ENCODE data around the gene CAMKK1. TPM values are rescaled to one million over a fixed set of nuclear protein-coding genes. Genes with fewer than 3 reads are reported as not detected.

The CAMKK1 gene
- total RNA-seq, 1 donor from 2014 or later = 3.6 TPM

GRCh38 chr17:3925684-3926485 lies 33.0 kb upstream of the CAMKK1 start:
- Histone ChIP-seq H3K9me3 (no peaks in the 10 kb centered on the region), H3K27ac (no peak overlapping the region), H3K36me3 (peaks cover 0 to 9% of the 10 kb centered on the region in 2 donors), H3K4me3 (no peak overlapping the region), H3K27me3 (no peaks in the 10 kb centered on the region), H3K4me1 (peaks cover 13 to 23% of the 10 kb centered on the region in 2 donors)
- intact Hi-C loops (cut with DNase I) = no loop called here
- DNase-seq (ENCODE audit: low spot score in 2 of 2) = no peak
- no peak for TF ChIP-seq CTCF (IDR thresholded peaks at IDR 0.05)

GRCh38 chr17:3924512-3925350 lies 31.9 kb upstream of the CAMKK1 start:
- intact Hi-C loops (cut with DNase I) = no loop called here
- Histone ChIP-seq H3K9me3 (no peaks in the 10 kb centered on the region), H3K27me3 (no peaks in the 10 kb centered on the region), H3K4me3 (no peak overlapping the region), H3K4me1 (peaks cover 13 to 23% of the 10 kb centered on the region in 2 donors), H3K36me3 (peaks cover 0 to 5% of the 10 kb centered on the region in 2 donors), H3K27ac (no peak overlapping the region)
- no peak for TF ChIP-seq CTCF (IDR thresholded peaks at IDR 0.05)
- DNase-seq (ENCODE audit: low spot score in 2 of 2) = no peak

GRCh38 chr17:3923466-3924190 lies 30.8 kb upstream of the CAMKK1 start:
- no peak for TF ChIP-seq CTCF (IDR thresholded peaks at IDR 0.05)
- H3K36me3 ChIP-seq = peaks cover 0 to 5% of the 10 kb centered on the region in 2 donors
- no peaks in the 10 kb centered on the region for H3K9me3 ChIP-seq
- no peak for DNase-seq (ENCODE audit: low spot score in 2 of 2)
- H3K27me3 ChIP-seq = no peaks in the 10 kb centered on the region
- no peak overlapping the region for H3K27ac ChIP-seq
- no peak overlapping the region for H3K4me3 ChIP-seq
- intact Hi-C loops (cut with DNase I) = no loop called here
- peaks cover 18 to 27% of the 10 kb centered on the region in 2 donors for H3K4me1 ChIP-seq

- Histone ChIP-seq H3K27ac (no peak overlapping the region), H3K9me3 (no peaks in the 10 kb centered on the region), H3K27me3 (no peaks in the 10 kb centered on the region), H3K4me3 (no peak overlapping the region), H3K4me1 (peaks cover 15 to 20% of the 10 kb centered on the region in 2 donors), H3K36me3 (no peaks in the 10 kb centered on the region)
- no peak for TF ChIP-seq CTCF (IDR thresholded peaks at IDR 0.05)
- intact Hi-C loops (cut with DNase I) = no loop called here
- no peak for DNase-seq (ENCODE audit: low spot score in 2 of 2)
These were observed 29.9 kb upstream of the CAMKK1 start for GRCh38 chr17:3922765-3923164.

GRCh38 chr17:3921502-3922319 lies 28.9 kb upstream of the CAMKK1 start:
- Histone ChIP-seq H3K9me3 (no peaks in the 10 kb centered on the region), H3K4me3 (peak overlapping the region; percentile 31 to 44), H3K4me1 (peaks cover 13 to 19% of the 10 kb centered on the region in 2 donors), H3K27ac (peak overlapping the region; percentile 67 to 76), H3K36me3 (no peaks in the 10 kb centered on the region), H3K27me3 (no peaks in the 10 kb centered on the region)
- peak in 1 of 2 donors; percentile 82 for DNase-seq (ENCODE audit: low spot score in 2 of 2)
- no peak for TF ChIP-seq CTCF (IDR thresholded peaks at IDR 0.05)
- intact Hi-C loops (cut with DNase I) = no loop called here
